Naive thymus-derived CD8-positive, alpha-beta T cell (primary cell): ENCODE results near the gene ATXN7. TPM values are rescaled to one million over a fixed set of nuclear protein-coding genes. Genes with fewer than 3 reads are reported as not detected.
A peak's percentile ranks its signal among the peaks of the same experiment; 100 is the strongest.

Source experiments
- ATAC-seq, 2 donors: fragments of 150-1000 bp; cut with Tn5 transposase in 1 of 2; sonication (Bioruptor Pico), chemical (Tn5 transposase) in 1 of 2; 1 replicate in 1 of 2; 2 replicates in 1 of 2; pipeline ENCODE4 v1.10.0; 2021; ENCODE audit warnings: mild to moderate bottlenecking in 2 of 2, moderate library complexity in 2 of 2
- POLR2A ChIA-PET: fragments of 350-600 bp; sonication (Branson Sonifier 250); formaldehyde crosslinking; loops from one replicate; lab custom pipeline; 2021; ENCODE audit warnings: antibody characterized with exemption; lab: Charles Lee
- DNase-seq, 10 donors: peaks; one replicate each; pipeline versions ENCODE4 v3.0.0 to v3.0.0-alpha.2; 2020 to 2022
- H3K27ac Mint-ChIP-seq, 10 donors: one replicate each; pipeline ENCODE4 v1.8.0; 2020 to 2022; ENCODE audit warnings: mild to moderate bottlenecking in 10 of 10, mixed read lengths in 10 of 10, moderate library complexity in 4 of 10, inconsistent platforms in 1 of 10
- H3K27me3 Mint-ChIP-seq, 5 donors: one replicate each; pipeline ENCODE4 v1.8.0; 2021 to 2022; ENCODE audit warnings: mixed read lengths in 5 of 5
- H3K36me3 Mint-ChIP-seq, 3 donors: one replicate each; pipeline ENCODE4 v1.8.0; 2020 to 2022; ENCODE audit warnings: mixed read lengths in 3 of 3, mild to moderate bottlenecking in 2 of 3, inconsistent platforms in 1 of 3
- H3K4me1 Mint-ChIP-seq, 4 donors: one replicate each; pipeline ENCODE4 v1.8.0; 2021 to 2022; ENCODE audit warnings: mixed read lengths in 4 of 4
- H3K4me3 Mint-ChIP-seq, 10 donors: one replicate each; pipeline ENCODE4 v1.8.0; 2020 to 2022; ENCODE audit warnings: mild to moderate bottlenecking in 10 of 10, mixed read lengths in 10 of 10, moderate library complexity in 6 of 10, inconsistent platforms in 1 of 10
- H3K9me3 Mint-ChIP-seq, 9 donors: one replicate each; pipeline ENCODE4 v1.8.0; 2020 to 2022; ENCODE audit warnings: mixed read lengths in 9 of 9, mild to moderate bottlenecking in 3 of 9, inconsistent platforms in 1 of 9, moderate library complexity in 1 of 9
- polyA plus RNA-seq, 3 donors: library from polyadenylated mRNA; unstranded; fragments of 300-500 nt; fragmentation: Illumina TruSeq; gene quantifications; one replicate each; pipeline ENCODE4 v1.2.3, GENCODE V29; 2021
- total RNA-seq, 8 experiments: library from RNA in 2 of 8; stranded (reverse) in 2 of 8; gene quantifications; one replicate each; pipeline ENCODE4 v1.2.3 and lab custom pipeline; 2021 to 2026

ATXN7 gene
- total and polyA plus RNA-seq, 5 experiments from 2014 or later: 18.0 to 162 (median 29.8) TPM

GRCh38 chr3:63986831-63987230 is 123.2 kb downstream of the ATXN7 start:
- H3K9me3 Mint-ChIP-seq: no peaks in the 10 kb centered on the region
- POLR2A ChIA-PET: no interaction called here
- peaks cover 0 to 97% (median 48%) of the 10 kb centered on the region in 3 donors for H3K36me3 Mint-ChIP-seq
- no peak overlapping the region for H3K4me3 Mint-ChIP-seq
- H3K27ac Mint-ChIP-seq: peak overlapping the region in 9 of 10 donors; percentile 11 to 84 (median 60)
- DNase-seq (no peak), ATAC-seq (no peak)
- no peaks in the 10 kb centered on the region for H3K27me3 Mint-ChIP-seq
- peaks cover 31 to 61% (median 41%) of the 10 kb centered on the region in 4 donors for H3K4me1 Mint-ChIP-seq

GRCh38 chr3:63988943-63989342 is 125.3 kb downstream of the ATXN7 start:
- ATAC-seq: no peak
- Mint-ChIP-seq H3K4me3 (no peak overlapping the region), H3K27ac (peak overlapping the region in 9 of 10 donors; percentile 7 to 88 (median 70)), H3K36me3 (peaks cover 0 to 99% (median 40%) of the 10 kb centered on the region in 3 donors), H3K27me3 (no peaks in the 10 kb centered on the region), H3K9me3 (no peaks in the 10 kb centered on the region), H3K4me1 (peaks cover 25 to 56% (median 39%) of the 10 kb centered on the region in 4 donors)
- POLR2A ChIA-PET: interaction anchor here (2.5 kb wide), 1 partner anchor 20 kb away, joined by 10 read pairs; no protein-coding TSS in a partner anchor
- no peak for DNase-seq

DNA sequence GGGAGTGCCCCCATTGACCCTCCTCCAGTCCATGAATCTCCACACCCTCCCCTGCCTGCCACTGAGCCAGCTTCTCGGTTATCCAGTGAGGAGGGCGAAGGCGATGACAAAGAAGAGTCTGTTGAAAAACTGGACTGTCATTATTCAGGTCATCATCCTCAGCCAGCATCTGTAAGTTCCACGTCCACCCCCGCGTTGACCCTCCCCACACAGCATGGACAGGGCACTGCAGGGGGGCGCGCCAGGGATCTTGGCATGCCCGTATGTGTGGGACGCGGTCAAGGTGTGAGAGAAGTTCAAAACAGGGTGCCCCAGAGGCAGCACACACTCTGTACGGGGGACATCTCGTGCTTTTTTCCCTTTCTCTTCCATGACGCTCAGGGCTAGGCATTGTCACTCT is 126.5 kb downstream of the ATXN7 start:
- H3K4me3 Mint-ChIP-seq: no peak overlapping the region
- H3K27me3 Mint-ChIP-seq: no peaks in the 10 kb centered on the region
- no peaks in the 10 kb centered on the region for H3K9me3 Mint-ChIP-seq
- peak overlapping the region in 8 of 10 donors; percentile 43 to 91 (median 82) for H3K27ac Mint-ChIP-seq
- POLR2A ChIA-PET: interaction anchor here (2.5 kb wide), 1 partner anchor 22 kb away, joined by 10 read pairs; no protein-coding TSS in a partner anchor
- peaks cover under 1 to 96% (median 31%) of the 10 kb centered on the region in 3 donors for H3K36me3 Mint-ChIP-seq
- H3K4me1 Mint-ChIP-seq: peaks cover 24 to 59% (median 37%) of the 10 kb centered on the region in 4 donors
- DNase-seq (no peak), ATAC-seq (no peak)

GRCh38 chr3:63990733-63991132 is 127.1 kb downstream of the ATXN7 start:
- no peak overlapping the region for H3K4me3 Mint-ChIP-seq
- H3K36me3 Mint-ChIP-seq: peaks cover 5 to 96% (median 30%) of the 10 kb centered on the region in 3 donors
- peaks cover 22 to 59% (median 37%) of the 10 kb centered on the region in 4 donors for H3K4me1 Mint-ChIP-seq
- H3K27ac Mint-ChIP-seq: peak overlapping the region; percentile 74 to 91 (median 82)
- no peaks in the 10 kb centered on the region for H3K9me3 Mint-ChIP-seq
- DNase-seq (no peak), ATAC-seq (no peak)
- POLR2A ChIA-PET: interaction anchor here (0.7 to 2.5 kb wide), 2 partner anchors 9 to 22 kb away, joined by 3 to 10 read pairs; no protein-coding TSS in a partner anchor
- H3K27me3 Mint-ChIP-seq: no peaks in the 10 kb centered on the region

- Mint-ChIP-seq H3K27me3 (no peaks in the 10 kb centered on the region), H3K4me1 (peaks cover 21 to 60% (median 38%) of the 10 kb centered on the region in 4 donors), H3K4me3 (no peak overlapping the region), H3K9me3 (no peaks in the 10 kb centered on the region), H3K36me3 (peaks cover 5 to 96% (median 36%) of the 10 kb centered on the region in 3 donors), H3K27ac (peak overlapping the region; percentile 60 to 91 (median 84))
- POLR2A ChIA-PET: interaction anchor here (0.6 to 3.8 kb wide), 4 partner anchors 16 to 30 kb away, joined by 4 to 22 read pairs (median 14); no protein-coding TSS in a partner anchor
- ATAC-seq: no peak
- no peak for DNase-seq
These were observed 128.0 kb downstream of the ATXN7 start for GRCh38 chr3:63991666-63992065.

DNA sequence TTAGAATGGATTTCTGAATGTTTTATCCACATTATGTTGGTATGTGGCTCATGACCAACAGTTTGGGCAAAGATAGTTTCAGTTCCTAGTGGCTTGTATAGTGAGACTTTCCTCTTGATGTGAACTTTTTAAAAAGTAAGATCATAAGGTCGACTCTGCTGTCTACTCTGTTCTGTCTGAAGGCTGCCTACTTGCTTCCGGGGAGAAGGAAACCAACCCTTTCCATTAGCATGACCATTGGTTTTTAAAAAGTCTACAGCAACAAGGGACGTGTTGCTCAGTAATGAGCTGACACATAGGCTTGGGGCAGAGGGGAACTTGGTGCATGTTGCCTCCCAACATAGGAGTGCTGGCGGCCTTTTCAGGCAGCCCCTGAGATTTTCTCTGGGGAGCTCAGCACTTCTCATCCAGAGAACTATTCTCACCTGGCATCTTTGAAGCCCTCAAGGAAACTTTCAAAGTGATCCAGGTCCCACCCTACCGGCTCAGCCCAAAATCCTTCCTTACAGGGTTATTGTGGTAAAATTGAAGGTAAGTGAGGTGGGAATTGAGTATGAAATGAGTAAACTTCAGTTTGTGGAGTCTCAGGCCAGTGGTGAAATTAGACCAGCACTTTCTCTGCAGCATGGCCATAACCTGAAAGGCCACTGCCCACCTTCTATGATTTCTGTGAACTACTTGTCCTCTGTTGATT is 129.0 kb downstream of the ATXN7 start:
- H3K27me3 Mint-ChIP-seq: no peaks in the 10 kb centered on the region
- POLR2A ChIA-PET: interaction anchor here (0.5 to 3.8 kb wide), 5 partner anchors 11 to 169 kb away, joined by 3 to 22 read pairs (median 4); no protein-coding TSS in a partner anchor
- H3K4me3 Mint-ChIP-seq: no peak overlapping the region
- ATAC-seq: no peak
- no peaks in the 10 kb centered on the region for H3K9me3 Mint-ChIP-seq
- peaks cover 5 to 96% (median 33%) of the 10 kb centered on the region in 3 donors for H3K36me3 Mint-ChIP-seq
- peaks cover 23 to 60% (median 39%) of the 10 kb centered on the region in 4 donors for H3K4me1 Mint-ChIP-seq
- peak overlapping the region; percentile 35 to 88 (median 79) for H3K27ac Mint-ChIP-seq
- DNase-seq: no peak

- Mint-ChIP-seq H3K36me3 (peaks cover 5 to 96% (median 28%) of the 10 kb centered on the region in 3 donors), H3K27me3 (no peaks in the 10 kb centered on the region), H3K4me1 (peaks cover 23 to 59% (median 38%) of the 10 kb centered on the region in 4 donors), H3K27ac (peak overlapping the region; percentile 44 to 92 (median 82)), H3K9me3 (no peaks in the 10 kb centered on the region), H3K4me3 (peak overlapping the region in 1 of 10 donors; percentile 28)
- POLR2A ChIA-PET: interaction anchor here (1.4 to 3.8 kb wide), 4 partner anchors 15 to 33 kb away, joined by 4 to 22 read pairs (median 18); no protein-coding TSS in a partner anchor
- ATAC-seq (peak; percentile 86 to 89), DNase-seq (peak; percentile 33 to 79 (median 57))
These were observed 130.0 kb downstream of the ATXN7 start for GRCh38 chr3:63993653-63994079.

- H3K27me3 Mint-ChIP-seq: no peaks in the 10 kb centered on the region
- POLR2A ChIA-PET: interaction anchor here (0.6 to 3.8 kb wide), 4 partner anchors 8 to 32 kb away, joined by 4 to 22 read pairs (median 18); no protein-coding TSS in a partner anchor
- peak overlapping the region; percentile 44 to 95 (median 83) for H3K27ac Mint-ChIP-seq
- peak overlapping the region in 2 of 10 donors; percentile 30 to 59 for H3K4me3 Mint-ChIP-seq
- DNase-seq (peak in 2 of 10 donors; percentile 26 to 29), ATAC-seq (peak; percentile 46 to 74)
- H3K4me1 Mint-ChIP-seq: peaks cover 25 to 61% (median 39%) of the 10 kb centered on the region in 4 donors
- H3K36me3 Mint-ChIP-seq: peaks cover 5 to 96% (median 31%) of the 10 kb centered on the region in 3 donors
- no peaks in the 10 kb centered on the region for H3K9me3 Mint-ChIP-seq
These were observed 131.4 kb downstream of the ATXN7 start for GRCh38 chr3:63995086-63995485.

- Mint-ChIP-seq H3K27ac (peak overlapping the region; percentile 28 to 89 (median 68)), H3K36me3 (peaks cover 5 to 83% (median 22%) of the 10 kb centered on the region in 3 donors), H3K9me3 (no peaks in the 10 kb centered on the region), H3K4me3 (peak overlapping the region in 1 of 10 donors; percentile 66), H3K4me1 (peaks cover 19 to 52% (median 35%) of the 10 kb centered on the region in 4 donors), H3K27me3 (no peaks in the 10 kb centered on the region)
- POLR2A ChIA-PET: no interaction called here
- DNase-seq: no peak
- no peak for ATAC-seq
These were observed 135.4 kb downstream of the ATXN7 start for GRCh38 chr3:63998852-63999754.

- H3K4me3 Mint-ChIP-seq: peak overlapping the region in 1 of 10 donors; percentile 36
- peak overlapping the region; percentile 6 to 93 (median 56) for H3K27ac Mint-ChIP-seq
- POLR2A ChIA-PET: no interaction called here
- DNase-seq (no peak), ATAC-seq (no peak)
- H3K9me3 Mint-ChIP-seq: no peaks in the 10 kb centered on the region
- H3K36me3 Mint-ChIP-seq: peaks cover 2 to 72% (median 19%) of the 10 kb centered on the region in 3 donors
- H3K4me1 Mint-ChIP-seq: peaks cover 11 to 40% (median 24%) of the 10 kb centered on the region in 4 donors
- no peaks in the 10 kb centered on the region for H3K27me3 Mint-ChIP-seq
These were observed 136.9 kb downstream of the ATXN7 start for GRCh38 chr3:64000453-64001055.

DNA sequence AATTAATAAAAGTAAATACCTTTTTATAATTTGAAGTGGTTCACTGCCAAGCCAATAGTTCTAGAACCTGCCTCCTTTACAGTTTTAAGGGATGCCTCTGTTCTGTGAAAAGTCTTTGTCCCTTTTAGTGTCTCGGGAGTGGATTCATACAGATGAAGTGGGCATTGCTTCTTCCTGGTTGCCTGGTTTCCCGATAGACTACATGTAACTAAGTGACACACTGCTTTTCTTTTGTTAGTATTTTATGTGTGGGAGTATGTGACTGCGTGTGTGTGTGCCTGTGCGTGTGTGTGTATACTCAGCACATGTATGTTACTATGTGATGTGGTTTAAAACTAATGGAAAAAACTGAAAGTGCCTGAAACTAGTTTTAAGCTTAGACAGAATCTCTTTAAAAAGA is 138.6 kb downstream of the ATXN7 start:
- Mint-ChIP-seq H3K4me1 (peaks cover 8 to 30% (median 16%) of the 10 kb centered on the region in 4 donors), H3K36me3 (peaks cover 0 to 55% (median 9%) of the 10 kb centered on the region in 3 donors), H3K27me3 (no peaks in the 10 kb centered on the region), H3K9me3 (no peaks in the 10 kb centered on the region), H3K27ac (peak overlapping the region in 8 of 10 donors; percentile 20 to 83 (median 58)), H3K4me3 (no peak overlapping the region)
- DNase-seq: no peak
- no peak for ATAC-seq
- POLR2A ChIA-PET: no interaction called here
